Activated naive CD8-positive, alpha-beta T cell treated with anti-CD3 and anti-CD28 coated beads for 36 hours (primary cell): ENCODE results near the gene RNF121. TPM values are rescaled to one million over a fixed set of nuclear protein-coding genes. Genes with fewer than 3 reads are reported as not detected.

Experiments used
- DNase-seq: peaks from one replicate; pipeline ENCODE4 v3.0.0; 2021
- H3K27ac Mint-ChIP-seq: one replicate; pipeline ENCODE4 v1.8.0; 2022; ENCODE audit warnings: mild to moderate bottlenecking, moderate library complexity, mixed read lengths
- H3K27me3 Mint-ChIP-seq: one replicate; pipeline ENCODE4 v1.8.0; 2022; ENCODE audit warnings: mild to moderate bottlenecking, mixed read lengths
- H3K36me3 Mint-ChIP-seq: one replicate; pipeline ENCODE4 v1.8.0; 2021; ENCODE audit warnings: mild to moderate bottlenecking, mixed read lengths
- H3K4me1 Mint-ChIP-seq: one replicate; pipeline ENCODE4 v1.8.0; 2021; ENCODE audit warnings: mixed read lengths
- H3K4me3 Mint-ChIP-seq: one replicate; pipeline ENCODE4 v1.8.0; 2022; ENCODE audit warnings: mild to moderate bottlenecking, moderate library complexity, mixed read lengths
- H3K9me3 Mint-ChIP-seq: one replicate; pipeline ENCODE4 v1.8.0; 2022; ENCODE audit warnings: mixed read lengths
- total RNA-seq, 2 experiments: library from RNA; stranded (reverse); gene quantifications; one replicate each; pipeline ENCODE4 v1.2.3, GENCODE V29; 2021

The RNF121 gene
- total RNA-seq, 2 experiments from 2014 or later, result 28.3 to 30.7 TPM

DNA sequence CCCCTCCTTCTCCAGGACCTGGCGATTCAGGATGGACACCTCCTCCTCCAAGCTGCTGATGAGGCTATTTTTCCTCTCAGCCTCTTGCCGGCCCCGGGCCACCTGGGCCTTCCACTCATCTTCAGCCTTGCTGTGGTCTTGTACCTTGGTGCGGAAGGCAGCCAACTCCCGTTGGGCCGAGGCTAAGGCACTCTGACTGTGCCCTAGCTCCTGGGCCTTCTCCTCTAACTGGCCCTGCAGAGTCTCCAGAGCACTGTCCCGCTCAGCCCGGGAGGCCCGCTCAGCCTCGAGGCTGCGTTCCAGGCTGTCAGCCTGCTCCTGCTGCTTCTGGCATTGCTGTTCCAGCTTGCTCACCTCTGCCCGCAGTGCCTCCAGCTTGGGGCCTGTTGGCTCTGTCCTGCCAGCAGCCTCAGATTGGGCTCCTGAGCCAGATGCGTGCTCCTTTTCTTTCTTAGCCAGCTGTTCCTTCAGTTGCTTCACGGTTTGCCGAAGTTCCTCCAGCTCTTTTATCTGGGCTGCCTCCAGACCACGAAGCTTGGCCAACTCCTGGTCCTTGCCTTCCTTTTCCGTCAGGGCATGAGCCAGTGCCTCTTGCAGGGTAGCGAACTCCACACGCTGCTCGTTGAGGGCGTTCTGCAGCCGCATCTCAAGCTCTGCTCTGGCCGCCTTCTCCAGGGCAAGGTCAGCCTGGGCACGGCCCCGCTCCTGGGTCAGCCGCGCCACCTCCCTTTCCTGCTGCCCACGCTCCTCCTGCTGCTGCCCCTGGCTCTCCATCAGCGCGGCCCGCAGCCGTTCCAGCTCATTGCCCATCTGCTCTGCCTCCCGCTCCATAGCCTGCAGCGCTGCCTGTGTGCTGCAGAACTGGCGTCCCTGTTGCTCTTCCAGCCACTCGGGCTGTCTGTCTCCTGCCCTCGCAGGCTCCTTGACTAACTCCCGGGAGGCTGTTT is 85.2 kb downstream of the RNF121 start:
- H3K9me3 Mint-ChIP-seq, result no peaks in the 10 kb centered on the region
- no peak for DNase-seq
- H3K27ac Mint-ChIP-seq, result peak overlapping the region; percentile 63
- H3K36me3 Mint-ChIP-seq, result peaks cover 19% of the 10 kb centered on the region
- H3K4me3 Mint-ChIP-seq, result no peak overlapping the region
- no peaks in the 10 kb centered on the region for H3K27me3 Mint-ChIP-seq
- no peaks in the 10 kb centered on the region for H3K4me1 Mint-ChIP-seq

DNA sequence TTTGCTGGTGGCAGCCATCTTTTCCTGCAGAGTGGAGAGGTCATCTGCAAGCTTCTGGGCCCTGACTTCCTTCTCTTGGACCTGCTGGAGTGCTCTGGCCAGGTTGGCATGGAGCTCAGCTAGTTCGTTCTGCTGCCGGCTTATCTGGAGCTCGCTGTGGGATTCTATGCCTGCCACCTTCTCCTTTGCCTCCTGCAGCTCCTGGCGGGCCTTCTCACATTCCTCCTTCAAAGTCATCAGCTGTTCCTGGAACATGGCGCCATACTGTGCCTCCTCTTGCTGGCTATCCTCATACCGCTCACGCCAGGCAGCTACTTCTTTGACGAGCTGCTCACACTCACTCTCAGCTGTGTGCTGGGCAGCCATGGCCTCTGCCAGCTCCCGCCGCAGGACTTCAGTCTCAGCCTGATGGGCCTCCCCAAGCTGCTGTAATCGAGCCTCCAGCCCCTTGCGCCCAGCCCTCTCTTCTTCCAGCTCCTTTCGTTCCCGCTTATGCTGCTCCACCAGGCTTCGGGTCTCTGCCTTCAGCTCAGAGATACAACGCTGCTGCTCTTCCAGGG is 86.0 kb downstream of the RNF121 start:
- Mint-ChIP-seq H3K36me3 (peaks cover 19% of the 10 kb centered on the region), H3K27me3 (no peaks in the 10 kb centered on the region), H3K9me3 (no peaks in the 10 kb centered on the region), H3K4me1 (no peaks in the 10 kb centered on the region), H3K4me3 (peak overlapping the region; percentile 35), H3K27ac (no peak overlapping the region)
- no peak for DNase-seq

DNA sequence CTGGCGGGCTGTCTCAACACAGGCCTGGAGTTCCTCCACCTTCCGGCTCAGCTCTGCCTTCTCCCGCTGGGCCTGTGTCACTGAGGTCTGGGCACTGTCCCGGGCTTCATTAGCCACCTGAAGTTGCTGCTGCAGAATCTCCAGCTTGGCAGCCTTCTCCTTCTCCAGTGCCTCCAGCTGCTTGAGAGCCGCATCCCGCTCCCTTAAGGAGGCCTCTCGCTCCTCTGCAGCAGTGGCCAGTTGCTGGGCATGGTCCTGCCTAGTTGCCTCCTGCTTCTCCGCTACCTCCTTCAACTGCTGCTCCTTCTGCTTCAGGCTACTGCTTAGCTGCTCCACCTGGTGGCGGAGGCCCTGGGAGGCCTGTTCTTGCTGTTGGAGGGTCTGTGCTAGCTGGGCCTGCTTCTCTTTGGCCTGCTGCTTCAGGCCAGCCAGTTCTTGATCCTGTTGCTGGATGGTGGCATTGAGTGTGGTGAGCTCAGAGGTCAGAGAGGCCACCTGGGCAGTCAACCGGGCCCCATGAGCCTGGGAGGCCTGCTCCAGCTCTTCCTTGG is 86.7 kb downstream of the RNF121 start:
- peaks cover 24% of the 10 kb centered on the region for H3K36me3 Mint-ChIP-seq
- H3K9me3 Mint-ChIP-seq, result no peaks in the 10 kb centered on the region
- no peak overlapping the region for H3K27ac Mint-ChIP-seq
- no peak for DNase-seq
- H3K4me1 Mint-ChIP-seq, result no peaks in the 10 kb centered on the region
- H3K4me3 Mint-ChIP-seq, result no peak overlapping the region
- no peaks in the 10 kb centered on the region for H3K27me3 Mint-ChIP-seq

DNA sequence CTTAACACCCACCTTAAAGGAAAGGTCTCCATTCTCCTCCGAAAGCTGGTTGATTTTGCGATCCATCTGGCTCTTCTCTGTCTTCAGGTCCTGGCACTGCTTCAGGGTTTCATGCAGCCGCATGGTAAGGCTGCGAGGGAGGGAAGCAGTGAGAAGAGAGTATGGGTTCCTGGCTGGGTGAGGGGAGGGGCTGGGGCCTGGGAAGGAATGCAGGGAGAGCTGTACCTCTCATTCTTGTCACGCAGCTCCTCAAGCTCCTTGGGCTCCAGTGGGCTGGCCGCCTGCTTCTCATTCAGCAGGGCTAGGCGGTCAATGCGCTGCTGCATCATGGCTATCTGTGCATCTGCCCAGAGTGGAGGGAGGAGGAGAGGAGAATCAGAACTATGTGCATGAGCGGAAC is 89.3 kb downstream of the RNF121 start:
- DNase-seq, result no peak
- Mint-ChIP-seq H3K36me3 (peaks cover 25% of the 10 kb centered on the region), H3K4me3 (no peak overlapping the region), H3K9me3 (no peaks in the 10 kb centered on the region), H3K4me1 (no peaks in the 10 kb centered on the region), H3K27ac (no peak overlapping the region), H3K27me3 (no peaks in the 10 kb centered on the region)

DNA sequence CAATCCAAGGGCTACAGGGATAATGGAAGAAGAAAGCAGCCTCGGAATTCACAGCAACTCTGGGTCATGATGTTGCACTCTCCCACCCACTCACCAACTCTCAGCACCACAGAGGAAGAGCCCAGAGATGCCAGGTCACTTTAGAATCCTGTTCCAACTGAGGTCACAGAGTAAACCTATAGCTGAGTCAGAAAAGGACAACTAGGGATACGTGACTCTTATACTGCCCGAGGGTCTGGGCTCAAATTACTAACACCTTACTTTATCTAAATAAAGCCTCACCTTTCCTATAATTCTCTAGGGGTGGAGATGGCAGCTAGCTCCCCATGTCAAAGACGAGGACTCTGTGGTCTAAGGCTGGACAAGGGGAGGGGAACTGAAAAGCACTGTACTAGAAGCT is 94.5 kb downstream of the RNF121 start:
- Mint-ChIP-seq H3K27ac (peak overlapping the region; percentile 57), H3K36me3 (peaks cover 18% of the 10 kb centered on the region), H3K27me3 (no peaks in the 10 kb centered on the region), H3K4me3 (no peak overlapping the region), H3K4me1 (peaks cover 26% of the 10 kb centered on the region), H3K9me3 (no peaks in the 10 kb centered on the region)
- no peak for DNase-seq

DNA sequence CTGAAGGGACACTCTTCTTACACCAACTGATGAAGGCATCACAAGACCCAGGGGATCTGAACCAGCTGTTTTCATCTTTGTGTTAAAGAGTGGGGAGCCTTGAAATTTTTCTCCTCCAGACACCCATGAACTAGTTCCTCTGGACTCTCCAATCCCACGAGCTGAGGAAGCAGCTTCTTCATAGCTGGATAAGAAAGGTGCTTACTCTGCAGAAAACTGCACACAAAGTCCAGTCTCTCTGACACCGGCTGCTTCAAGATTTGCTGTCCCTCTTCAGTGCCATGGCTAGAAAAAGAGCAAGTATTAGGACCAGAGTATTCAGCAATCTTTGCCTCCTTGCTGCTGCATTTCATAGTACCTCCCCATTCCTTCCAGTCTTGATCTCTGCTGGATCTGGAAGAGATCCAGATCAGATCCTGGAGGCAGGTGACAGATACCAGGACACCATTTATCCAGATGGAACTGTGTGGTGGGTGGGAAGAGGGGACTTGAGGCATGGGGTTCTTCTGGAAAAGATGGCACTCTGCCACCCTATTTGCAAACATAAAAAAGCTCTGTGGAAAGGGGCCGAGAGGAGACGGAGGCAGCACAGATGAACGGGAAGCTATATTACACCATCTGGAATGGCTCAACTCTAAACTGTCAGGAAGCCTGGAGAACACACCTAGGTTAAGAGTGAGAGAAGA is 95.4 kb downstream of the RNF121 start:
- H3K36me3 Mint-ChIP-seq, result peaks cover 18% of the 10 kb centered on the region
- H3K27me3 Mint-ChIP-seq, result no peaks in the 10 kb centered on the region
- H3K27ac Mint-ChIP-seq, result peak overlapping the region; percentile 56
- no peaks in the 10 kb centered on the region for H3K9me3 Mint-ChIP-seq
- DNase-seq, result no peak
- H3K4me1 Mint-ChIP-seq, result peaks cover 32% of the 10 kb centered on the region
- H3K4me3 Mint-ChIP-seq, result no peak overlapping the region

DNA sequence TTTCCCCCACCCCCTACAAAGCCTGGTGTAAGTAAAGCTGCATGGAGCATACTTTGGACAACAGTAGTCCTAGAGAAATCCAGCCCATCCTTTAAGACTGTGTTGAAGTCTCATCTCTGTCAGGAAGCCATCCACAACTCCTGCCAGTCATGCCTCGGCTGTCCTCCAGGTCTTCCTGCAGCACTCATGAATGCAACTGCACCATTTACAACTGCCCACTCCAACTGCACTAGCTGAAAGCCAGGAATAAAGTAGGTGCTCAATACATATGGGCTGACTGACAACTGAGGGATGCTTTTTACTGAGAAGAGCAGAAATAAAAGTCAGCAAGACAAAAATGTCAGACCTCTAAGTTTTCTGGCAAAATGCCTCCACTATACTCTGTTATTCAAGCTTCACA is 97.2 kb downstream of the RNF121 start:
- peak overlapping the region; percentile 60 for H3K27ac Mint-ChIP-seq
- peaks cover 39% of the 10 kb centered on the region for H3K4me1 Mint-ChIP-seq
- H3K36me3 Mint-ChIP-seq, result peaks cover 17% of the 10 kb centered on the region
- no peaks in the 10 kb centered on the region for H3K9me3 Mint-ChIP-seq
- no peak for DNase-seq
- H3K27me3 Mint-ChIP-seq, result no peaks in the 10 kb centered on the region
- H3K4me3 Mint-ChIP-seq, result no peak overlapping the region

DNA sequence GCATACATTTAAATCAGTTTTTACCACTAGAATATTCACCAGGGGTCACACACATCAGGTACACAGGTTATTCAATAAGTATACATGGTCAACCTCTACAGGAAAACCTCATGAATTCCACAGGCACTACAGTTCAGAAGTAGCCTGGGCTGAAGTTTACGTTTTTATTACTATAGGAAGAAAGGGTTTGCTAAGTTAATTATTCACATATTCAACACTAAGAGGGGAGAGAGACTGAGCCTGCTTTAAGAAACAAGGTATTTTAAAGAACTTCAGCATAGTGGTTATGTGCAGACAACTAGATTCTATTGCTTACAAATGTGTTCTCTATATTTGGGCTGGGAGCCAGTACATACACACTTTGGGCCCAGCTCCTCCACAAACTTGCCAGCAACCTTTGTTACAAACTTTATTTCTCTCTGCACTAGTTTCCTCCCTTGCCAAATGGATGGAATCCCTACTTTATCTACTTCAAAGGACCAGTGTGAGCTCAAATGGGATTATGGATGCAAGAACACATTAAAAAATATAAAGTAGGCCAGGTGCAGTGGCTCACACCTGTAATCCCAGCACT is 101.7 kb downstream of the RNF121 start:
- peak overlapping the region; percentile 49 for H3K27ac Mint-ChIP-seq
- no peak for DNase-seq
- H3K36me3 Mint-ChIP-seq, result peaks cover 26% of the 10 kb centered on the region
- H3K9me3 Mint-ChIP-seq, result no peaks in the 10 kb centered on the region
- peaks cover 38% of the 10 kb centered on the region for H3K4me1 Mint-ChIP-seq
- no peak overlapping the region for H3K4me3 Mint-ChIP-seq
- H3K27me3 Mint-ChIP-seq, result no peaks in the 10 kb centered on the region

DNA sequence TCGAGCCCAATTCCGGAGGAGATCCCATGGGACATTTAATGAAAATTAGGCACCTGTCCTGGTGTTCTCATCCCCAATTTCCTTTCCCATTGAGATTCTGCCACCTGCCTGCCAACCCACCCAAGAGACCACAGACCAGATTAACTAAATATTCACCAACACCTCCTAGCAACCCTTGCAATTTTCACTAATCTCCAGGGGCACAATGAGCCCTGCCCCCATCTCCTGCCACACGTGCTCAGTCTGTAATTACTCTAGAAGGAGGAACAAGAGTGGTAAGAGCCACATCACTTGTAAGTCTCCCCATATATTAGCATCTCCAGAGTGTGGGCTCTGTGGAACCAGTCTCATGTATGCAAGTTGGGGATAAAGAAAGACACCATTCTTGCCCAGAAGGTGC is 107.8 kb downstream of the RNF121 start:
- H3K27ac Mint-ChIP-seq, result peak overlapping the region; percentile 73
- H3K9me3 Mint-ChIP-seq, result no peaks in the 10 kb centered on the region
- DNase-seq, result no peak
- H3K4me3 Mint-ChIP-seq, result no peak overlapping the region
- peaks cover 26% of the 10 kb centered on the region for H3K36me3 Mint-ChIP-seq
- peaks cover 21% of the 10 kb centered on the region for H3K4me1 Mint-ChIP-seq
- H3K27me3 Mint-ChIP-seq, result no peaks in the 10 kb centered on the region

DNA sequence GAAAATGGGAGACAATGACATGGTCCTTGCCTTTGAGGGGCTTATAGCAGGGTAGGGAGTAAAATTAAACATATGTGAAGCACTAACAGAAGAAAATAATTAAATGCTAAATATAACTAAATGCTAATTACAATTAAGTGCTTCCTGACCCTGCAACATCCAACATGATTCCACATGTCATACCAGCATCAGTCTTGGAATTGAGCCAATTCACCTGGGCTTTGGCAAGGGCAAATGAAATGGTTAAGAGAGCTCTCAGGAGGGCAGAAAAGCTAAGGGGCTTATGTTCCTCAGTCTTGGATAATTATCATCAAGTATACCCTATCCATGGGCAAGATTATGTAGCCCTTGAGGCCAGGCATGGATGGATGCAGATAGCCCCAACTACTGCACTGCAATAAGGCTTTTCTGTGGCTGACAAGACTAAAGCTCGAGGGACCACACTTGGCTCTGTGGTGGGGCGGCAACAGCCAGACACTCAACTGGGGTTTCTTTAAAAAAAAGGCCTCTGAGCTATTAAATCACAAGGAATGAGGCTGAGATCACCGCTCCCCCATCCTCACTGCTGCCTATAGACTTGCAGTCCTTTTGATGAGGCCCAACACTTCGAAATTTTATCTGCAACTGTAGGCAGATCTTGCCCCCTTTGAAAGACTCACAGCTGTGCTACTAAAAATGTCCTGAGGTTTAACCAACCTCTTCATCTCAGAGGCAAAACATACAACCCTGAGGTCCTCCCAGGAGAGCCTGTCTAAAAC is 108.9 kb downstream of the RNF121 start:
- Mint-ChIP-seq H3K27me3 (no peaks in the 10 kb centered on the region), H3K4me1 (peaks cover 30% of the 10 kb centered on the region), H3K36me3 (peaks cover 26% of the 10 kb centered on the region), H3K4me3 (no peak overlapping the region), H3K9me3 (no peaks in the 10 kb centered on the region), H3K27ac (no peak overlapping the region)
- no peak for DNase-seq

DNA sequence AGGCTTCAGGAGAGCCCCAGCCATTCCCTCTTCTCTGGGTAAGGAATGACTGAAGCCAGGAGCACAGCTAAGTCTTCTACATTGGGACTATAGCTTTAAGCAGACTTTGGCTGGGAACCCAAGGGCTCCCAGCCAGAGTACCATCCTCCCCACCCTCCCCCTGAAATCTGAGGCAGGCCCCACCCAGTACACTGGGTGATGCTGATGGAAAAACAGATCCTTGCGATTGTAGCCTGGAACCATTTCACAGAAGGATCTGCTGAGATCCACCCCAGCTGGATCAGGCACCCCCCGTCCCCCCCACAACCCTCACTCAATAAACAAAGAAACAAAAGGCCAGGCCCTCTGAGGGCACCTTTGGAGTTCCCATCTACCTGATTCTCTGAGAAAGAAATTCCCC is 109.6 kb downstream of the RNF121 start:
- Mint-ChIP-seq H3K27me3 (no peaks in the 10 kb centered on the region), H3K4me3 (no peak overlapping the region), H3K4me1 (peaks cover 34% of the 10 kb centered on the region), H3K27ac (no peak overlapping the region), H3K9me3 (no peaks in the 10 kb centered on the region), H3K36me3 (peaks cover 27% of the 10 kb centered on the region)
- no peak for DNase-seq

DNA sequence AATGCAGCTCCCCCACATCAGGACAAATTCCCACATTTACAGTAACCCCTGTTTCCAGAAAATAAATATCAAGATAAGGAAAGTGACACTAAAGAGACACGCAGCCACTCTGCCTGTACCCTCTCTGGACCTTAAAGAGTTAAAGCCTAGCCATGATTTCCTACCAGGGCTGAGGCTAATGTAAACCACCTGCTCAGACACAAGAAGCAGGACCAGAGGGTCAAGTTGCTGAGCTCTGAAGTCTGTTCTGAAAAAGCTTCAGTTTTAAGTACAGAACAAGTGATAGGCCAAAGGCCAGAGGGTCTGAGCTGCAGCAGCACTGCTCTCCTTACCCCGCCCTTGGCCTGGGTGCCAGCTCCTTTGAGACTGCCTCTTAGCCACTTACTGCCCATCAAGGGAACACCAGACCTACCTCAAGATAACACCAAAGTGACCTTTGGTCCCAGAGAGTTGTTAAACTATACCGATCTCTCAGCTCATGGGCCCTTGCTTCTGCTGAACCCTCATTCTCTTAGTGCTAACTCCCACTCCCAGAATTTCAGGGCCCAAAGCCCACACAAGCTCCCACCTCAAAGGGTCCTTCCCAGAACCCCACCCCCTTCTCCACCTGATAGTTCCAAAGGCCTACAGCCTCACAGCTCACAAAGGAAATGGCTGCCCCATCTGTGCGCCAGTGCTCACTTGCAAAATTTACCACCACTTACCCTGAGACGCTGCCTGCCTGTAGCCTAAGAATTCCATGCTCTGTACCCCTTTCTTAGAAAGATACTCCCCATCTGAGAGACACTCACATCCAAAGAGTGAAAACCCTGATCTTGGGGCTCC is 110.4 kb downstream of the RNF121 start:
- no peak overlapping the region for H3K27ac Mint-ChIP-seq
- no peak for DNase-seq
- no peaks in the 10 kb centered on the region for H3K27me3 Mint-ChIP-seq
- no peak overlapping the region for H3K4me3 Mint-ChIP-seq
- no peaks in the 10 kb centered on the region for H3K9me3 Mint-ChIP-seq
- H3K36me3 Mint-ChIP-seq, result peaks cover 27% of the 10 kb centered on the region
- peaks cover 38% of the 10 kb centered on the region for H3K4me1 Mint-ChIP-seq

DNA sequence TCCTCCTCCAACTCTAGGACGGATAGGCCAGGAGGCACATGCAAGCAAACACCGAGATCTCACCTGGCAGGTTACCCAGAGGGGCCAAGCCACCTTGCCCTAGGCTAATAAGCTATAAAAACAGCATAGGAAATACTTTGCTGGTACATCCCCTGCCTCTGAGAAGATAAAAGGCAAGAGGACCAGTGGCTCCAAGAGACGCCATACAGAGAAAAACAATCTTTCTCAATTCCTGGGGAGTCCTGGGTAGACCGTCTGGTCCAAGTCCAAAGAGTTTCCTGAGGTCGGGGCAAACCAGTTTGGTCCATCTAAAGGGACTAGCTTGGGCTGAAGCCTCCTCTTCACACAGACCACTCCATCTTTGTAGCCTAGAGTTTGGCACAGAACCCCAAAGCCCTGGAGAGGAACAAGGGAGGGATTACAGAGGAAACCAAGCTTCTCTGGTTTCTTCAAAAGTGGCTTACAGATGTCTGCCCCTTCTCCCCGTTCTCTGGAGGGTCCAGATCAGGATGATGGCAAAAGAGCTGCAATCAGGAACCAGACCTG is 111.1 kb downstream of the RNF121 start:
- Mint-ChIP-seq H3K9me3 (no peaks in the 10 kb centered on the region), H3K4me3 (no peak overlapping the region), H3K27ac (no peak overlapping the region), H3K4me1 (peaks cover 40% of the 10 kb centered on the region), H3K27me3 (no peaks in the 10 kb centered on the region), H3K36me3 (peaks cover 25% of the 10 kb centered on the region)
- no peak for DNase-seq
